MCF 10A (cell line): ENCODE data around the gene ADAM10. TPM values are rescaled to one million over a fixed set of nuclear protein-coding genes. Genes with fewer than 3 reads are reported as not detected.
"Not testable (repeated sequence)": the region's sequence is repeated elsewhere in the genome, so short reads cannot be mapped to it uniquely, and the experiment has no call there.

Experiments
- BruUV-seq: library from RNA; stranded (reverse); fragments of 400-500 nt; replicated peaks from 2 replicates; lab custom pipeline; 2021; lab: Mats Ljungman, UMichigan
- CTCF ChIA-PET: fragments of 300-600 bp; sonication (Branson Sonifier 250); formaldehyde crosslinking; extraction: SDS; loops from one replicate; lab custom pipeline; 2021; ENCODE audit warnings: antibody characterized with exemption, inconsistent platforms; lab: Yijun Ruan, JAX
- POLR2A ChIA-PET: fragments of 300-600, 350-650 bp; sonication (Branson Sonifier 250); formaldehyde crosslinking; extraction: SDS; loops from one replicate; lab custom pipeline; 2020; ENCODE audit warnings: antibody characterized with exemption, inconsistent platforms; lab: Yijun Ruan, JAX
- DNase-seq: peaks from one replicate; pipeline ENCODE4 v3.0.0-alpha.2; 2018; ENCODE audit not compliant: unreplicated experiment
- H3K27ac Mint-ChIP-seq: one replicate; pipeline ENCODE4 v1.8.0; 2022; ENCODE audit warnings: mild to moderate bottlenecking, low read depth, mixed read lengths; ENCODE audit not compliant: unreplicated experiment
- H3K27me3 Mint-ChIP-seq: one replicate; pipeline ENCODE4 v1.8.0; 2022; ENCODE audit warnings: mixed read lengths; ENCODE audit not compliant: insufficient read depth, unreplicated experiment
- H3K36me3 Mint-ChIP-seq: one replicate; pipeline ENCODE4 v1.8.0; 2022; ENCODE audit warnings: mild to moderate bottlenecking, moderate library complexity, mixed read lengths; ENCODE audit not compliant: insufficient read depth, unreplicated experiment
- H3K4me1 Mint-ChIP-seq: one replicate; pipeline ENCODE4 v1.8.0; 2022; ENCODE audit warnings: mixed read lengths; ENCODE audit not compliant: insufficient read depth, unreplicated experiment
- H3K4me3 Mint-ChIP-seq: one replicate; pipeline ENCODE4 v1.8.0; 2022; ENCODE audit warnings: mild to moderate bottlenecking, moderate library complexity, mixed read lengths; ENCODE audit not compliant: unreplicated experiment
- H3K9me3 Mint-ChIP-seq: one replicate; pipeline ENCODE4 v1.8.0; 2022; ENCODE audit warnings: mixed read lengths; ENCODE audit not compliant: unreplicated experiment
- CTCF ChIP-seq: fragments of 200-600 bp; IDR thresholded peaks from one replicate; pipeline ENCODE4 v1.8.0; 2022; ENCODE audit warnings: antibody characterized with exemption, mild to moderate bottlenecking; ENCODE audit not compliant: unreplicated experiment
- intact Hi-C: fragments of 100-400 bp; cut with micrococcal nuclease; formaldehyde crosslinking; loops from 2 replicates; pipeline ENCODE4 v1.14.1; 2022
- total RNA-seq: library from RNA; stranded (reverse); gene quantifications from 2 replicates; pipeline ENCODE4 v1.2.3, GENCODE V29; 2022

ADAM10 gene
- total RNA-seq, 1 experiment from 2014 or later, result 87.5 TPM

- H3K4me1 Mint-ChIP-seq, result no peaks in the 10 kb centered on the region
- H3K27ac Mint-ChIP-seq, result no peak overlapping the region
- no TSS peak for BruUV-seq
- intact Hi-C loops, result no loop called here
- no peaks in the 10 kb centered on the region for H3K27me3 Mint-ChIP-seq
- ChIA-PET CTCF (interaction anchor here (0.9 kb wide), 1 partner anchor 21 kb away, joined by 3 read pairs; no protein-coding TSS in a partner anchor), POLR2A (interaction anchor here (1.0 kb wide), 1 partner anchor 16 kb away, joined by 3 read pairs; no protein-coding TSS in a partner anchor)
- no peak for DNase-seq
- TF ChIP-seq CTCF, result no peak
- no peaks in the 10 kb centered on the region for H3K9me3 Mint-ChIP-seq
- no peak overlapping the region for H3K4me3 Mint-ChIP-seq
- peaks cover 16% of the 10 kb centered on the region for H3K36me3 Mint-ChIP-seq
These were observed 145.0 kb downstream of the ADAM10 start for GRCh38 chr15:58604455-58604923.

DNA sequence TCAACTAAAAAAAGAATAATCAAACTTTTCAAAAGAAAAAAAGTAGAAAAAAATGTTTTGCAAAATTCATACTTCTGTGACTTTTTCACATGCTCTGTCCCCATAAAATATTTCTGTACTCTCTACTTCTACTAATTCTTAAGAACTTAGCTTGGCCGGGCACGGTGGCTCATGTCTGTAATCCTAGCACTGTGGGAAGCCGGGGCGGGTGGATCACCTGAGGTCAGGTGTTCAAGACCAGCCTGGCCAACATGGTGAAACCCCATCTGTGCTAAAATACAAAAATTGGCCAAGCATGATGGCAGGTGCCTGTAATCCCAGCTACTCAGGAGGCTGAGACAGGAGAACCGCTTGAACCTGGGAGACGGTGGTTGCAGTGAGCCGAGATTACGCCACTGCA lies 145.6 kb downstream of the ADAM10 start:
- BruUV-seq, H3K4me3 Mint-ChIP-seq, H3K27ac Mint-ChIP-seq, H3K27me3 Mint-ChIP-seq, intact Hi-C loops, POLR2A ChIA-PET, H3K9me3 Mint-ChIP-seq, H3K4me1 Mint-ChIP-seq, DNase-seq: not testable (repeated sequence)
- CTCF ChIA-PET, result interaction anchor here (0.9 kb wide), 1 partner anchor 20 kb away, joined by 3 read pairs; no protein-coding TSS in a partner anchor
- H3K36me3 Mint-ChIP-seq, result peaks cover 15% of the 10 kb centered on the region

DNA sequence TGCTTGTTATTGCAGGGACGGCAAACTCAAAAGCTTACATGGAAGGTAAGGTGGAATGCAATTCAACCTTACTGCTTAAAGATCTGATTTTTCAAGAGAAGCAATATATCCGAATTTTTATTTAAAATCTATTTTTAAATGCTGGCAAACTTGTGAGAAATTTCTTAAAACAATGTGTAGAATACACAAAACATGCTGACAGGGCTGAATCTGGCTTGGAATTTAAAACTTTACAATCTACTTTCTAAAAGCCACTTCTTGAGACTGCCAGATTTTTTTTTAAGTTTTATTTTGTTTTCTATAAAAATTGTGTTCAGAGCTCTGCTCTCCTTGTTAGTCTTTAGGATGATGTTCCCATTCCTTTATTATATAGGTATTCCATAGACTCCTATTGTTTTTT lies 146.7 kb downstream of the ADAM10 start:
- TF ChIP-seq CTCF, result no peak
- BruUV-seq, result no TSS peak
- Mint-ChIP-seq H3K9me3 (peaks cover 6% of the 10 kb centered on the region), H3K36me3 (peaks cover 9% of the 10 kb centered on the region), H3K27me3 (no peaks in the 10 kb centered on the region), H3K4me3 (no peak overlapping the region), H3K4me1 (no peaks in the 10 kb centered on the region), H3K27ac (no peak overlapping the region)
- ChIA-PET POLR2A (no interaction called here), CTCF (interaction anchor here (0.6 kb wide), 1 partner anchor 826 kb away, joined by 3 read pairs; no protein-coding TSS in a partner anchor)
- DNase-seq, result no peak
- intact Hi-C loops, result no loop called here

GRCh38 chr15:58598829-58599210 lies 150.7 kb downstream of the ADAM10 start:
- Mint-ChIP-seq H3K4me3 (no peak overlapping the region), H3K4me1 (no peaks in the 10 kb centered on the region), H3K27ac (no peak overlapping the region), H3K27me3 (no peaks in the 10 kb centered on the region), H3K9me3 (peaks cover 6% of the 10 kb centered on the region), H3K36me3 (peaks cover 28% of the 10 kb centered on the region)
- TF ChIP-seq CTCF, result no peak
- POLR2A ChIA-PET, result no interaction called here
- CTCF ChIA-PET, result interaction anchor here (0.6 to 0.7 kb wide), 2 partner anchors 324 to 351 kb away, joined by 3 read pairs; no protein-coding TSS in a partner anchor
- no TSS peak for BruUV-seq
- intact Hi-C loops, result no loop called here
- DNase-seq, result no peak
